ENCODE measurements around the gene RIMS3.
A peak's percentile ranks its signal among the peaks of the same experiment; 100 is the strongest.

The RIMS3 gene

GRCh38 chr1:40652979-40653378, 12.5 kb downstream of the RIMS3 start:
- H3K4me3 ChIP-seq (ENCODE audit: low read depth, low read length), result no peak overlapping the region
- no peak for TF ChIP-seq CTCF (IDR thresholded peaks at IDR 0.05; ENCODE audit: borderline replicate concordance, insufficient read depth, low read depth, low read length)

- H3K4me3 ChIP-seq (ENCODE audit: low read depth, low read length), result no peak overlapping the region
- TF ChIP-seq CTCF (IDR thresholded peaks at IDR 0.05; ENCODE audit: borderline replicate concordance, insufficient read depth, low read depth, low read length), result no peak
Observed at GRCh38 chr1:40652468-40652867, 13.0 kb downstream of the RIMS3 start.

- no peak overlapping the region for H3K4me3 ChIP-seq (ENCODE audit: low read depth, low read length)
- TF ChIP-seq CTCF (IDR thresholded peaks at IDR 0.05; ENCODE audit: borderline replicate concordance, insufficient read depth, low read depth, low read length), result no peak
Observed at GRCh38 chr1:40651138-40651857, 14.2 kb downstream of the RIMS3 start.

GRCh38 chr1:40650075-40650474, 15.4 kb downstream of the RIMS3 start:
- peak; percentile 69 for TF ChIP-seq CTCF (IDR thresholded peaks at IDR 0.05; ENCODE audit: borderline replicate concordance, insufficient read depth, low read depth, low read length)
- no peak overlapping the region for H3K4me3 ChIP-seq (ENCODE audit: low read depth, low read length)

GRCh38 chr1:40649592-40649930, 15.9 kb downstream of the RIMS3 start:
- no peak for TF ChIP-seq CTCF (IDR thresholded peaks at IDR 0.05; ENCODE audit: borderline replicate concordance, insufficient read depth, low read depth, low read length)
- no peak overlapping the region for H3K4me3 ChIP-seq (ENCODE audit: low read depth, low read length)

GRCh38 chr1:40648928-40649591, 16.4 kb downstream of the RIMS3 start:
- no peak overlapping the region for H3K4me3 ChIP-seq (ENCODE audit: low read depth, low read length)
- TF ChIP-seq CTCF (IDR thresholded peaks at IDR 0.05; ENCODE audit: borderline replicate concordance, insufficient read depth, low read depth, low read length), result no peak

- no peak for TF ChIP-seq CTCF (IDR thresholded peaks at IDR 0.05; ENCODE audit: borderline replicate concordance, insufficient read depth, low read depth, low read length)
- no peak overlapping the region for H3K4me3 ChIP-seq (ENCODE audit: low read depth, low read length)
Observed at GRCh38 chr1:40648200-40648599, 17.3 kb downstream of the RIMS3 start.

Measured in GM12875 (cell line).